K562 (cell line): Measurements from ENCODE around the gene CNPY4. TPM values are rescaled to one million over a fixed set of nuclear protein-coding genes. Genes with fewer than 3 reads are reported as not detected.

Experiments used
- ATAC-seq: fragments of 200-7000 bp; cut with Tn5 transposase; 3 replicates; pipeline ENCODE4 v1.9.1; 2020; ENCODE audit warnings: moderate library complexity
- BruUV-seq: library from RNA; stranded (reverse); fragments of 400-500 nt; replicated peaks from 2 replicates; lab custom pipeline; 2021; lab: Mats Ljungman, UMichigan
- CTCF ChIA-PET: fragments of 300-600 bp; formaldehyde crosslinking; extraction: SDS; loops from one replicate; lab custom pipeline; 2021; ENCODE audit warnings: low intra/inter-chr PET ratio; lab: Yijun Ruan, JAX
- POLR2A ChIA-PET: fragments of 300-600, 350-650 bp; sonication (Branson Sonifier 250); formaldehyde crosslinking; extraction: SDS; loops from one replicate; lab custom pipeline; 2021; ENCODE audit warnings: antibody characterized with exemption, inconsistent platforms; lab: Yijun Ruan, JAX
- DNase-seq, 4 experiments: peaks; one replicate each; pipeline versions ENCODE4 v3.0.0 to v3.0.0-alpha.2; 2011 to 2018; ENCODE audit warnings: low spot score in 3 of 4, mixed read lengths in 3 of 4; ENCODE audit errors: extremely low read depth in 1 of 4
- FAIRE-seq: peaks from 2 replicates; lab custom pipeline; 2011; peaks lifted over from hg19 to GRCh38; lab: Jason Lieb, UNC
- H2AFZ ChIP-seq: 2 replicates; pipeline ENCODE4 v1.6.0; 2011; ENCODE audit warnings: low read depth, low read length, control low read depth, inconsistent platforms
- H3K27ac ChIP-seq: fragments of 200-600 bp; 3 replicates; pipeline ENCODE4 v1.8.0; 2011; ENCODE audit warnings: low read depth, mild to moderate bottlenecking, control low read depth, inconsistent platforms, low read length, moderate library complexity, mixed read lengths; ENCODE audit errors: extremely low read depth
- H3K27me3 ChIP-seq, 2 experiments: fragments of 300-600 bp in 1 of 2; 2 replicates in 1 of 2; 3 replicates in 1 of 2; pipeline versions ENCODE4 v1.6.0 to v1.8.0; 2011; ENCODE audit warnings: inconsistent platforms in 2 of 2, low read length in 2 of 2, mild to moderate bottlenecking in 1 of 2, mixed read lengths in 1 of 2, moderate library complexity in 1 of 2; ENCODE audit not compliant: control insufficient read depth in 2 of 2, insufficient read depth in 2 of 2
- H3K36me3 ChIP-seq: fragments of 300-600 bp; 3 replicates; pipeline ENCODE4 v1.8.0; 2011; ENCODE audit warnings: mild to moderate bottlenecking, low read length, inconsistent platforms; ENCODE audit not compliant: control insufficient read depth, insufficient read depth
- H3K4me1 ChIP-seq, 2 experiments: fragments of 200-600 bp in 1 of 2; replicated peaks in 1 of 2; 2 replicates in 1 of 2; 3 replicates in 1 of 2; pipeline versions ENCODE4 v1.5.1 to v1.8.0; 2011; ENCODE audit warnings: inconsistent platforms in 2 of 2, low read length in 2 of 2, mild to moderate bottlenecking in 1 of 2, mixed read lengths in 1 of 2, moderate library complexity in 1 of 2; ENCODE audit not compliant: control insufficient read depth in 2 of 2, insufficient read depth in 2 of 2
- H3K4me2 ChIP-seq: 2 replicates; pipeline ENCODE4 v1.6.1; 2011; ENCODE audit warnings: low read length, control low read depth, inconsistent platforms, mixed read lengths; ENCODE audit not compliant: insufficient read depth
- H3K4me3 ChIP-seq: fragments of 200-600 bp; sonication (generic), shearing (Covaris generic); 2 replicates; pipeline ENCODE4 v1.5.1; 2016; ENCODE audit warnings: control low read depth, inconsistent platforms
- H3K79me2 ChIP-seq: fragments of 200-600 bp; 3 replicates; pipeline ENCODE4 v1.8.0; 2011; ENCODE audit warnings: low read length, inconsistent platforms; ENCODE audit not compliant: control insufficient read depth, insufficient read depth
- H3K9ac ChIP-seq, 2 experiments: 2 replicates each; pipeline versions ENCODE4 v1.6.0 to v1.6.1; 2011; ENCODE audit warnings: low read depth in 2 of 2, low read length in 2 of 2, control low read depth in 1 of 2, inconsistent platforms in 1 of 2, mild to moderate bottlenecking in 1 of 2, mixed read lengths in 1 of 2; ENCODE audit not compliant: insufficient read depth in 1 of 2
- H3K9me1 ChIP-seq: one replicate; pipeline ENCODE4 v1.6.0; 2011; ENCODE audit warnings: inconsistent platforms, mild to moderate bottlenecking, low read length, moderate library complexity; ENCODE audit not compliant: control insufficient read depth, insufficient read depth
- H3K9me3 ChIP-seq: replicated peaks from 2 replicates; pipeline ENCODE4 v1.5.1; 2011; ENCODE audit warnings: low read depth, low read length, inconsistent platforms; ENCODE audit not compliant: control insufficient read depth, insufficient read depth
- H4K20me1 ChIP-seq: replicated peaks from 2 replicates; pipeline ENCODE4 v1.6.1; 2011; ENCODE audit warnings: low read length, inconsistent platforms, mixed read lengths; ENCODE audit not compliant: control insufficient read depth, insufficient read depth
- ADNP ChIP-seq: fragments of 200-800 bp; sonication (Bioruptor generic); IDR thresholded peaks from 2 replicates; pipeline ENCODE4 v1.6.1; 2016; ENCODE audit warnings: missing genetic modification characterization, missing compliant biosample characterization
- CBX5 ChIP-seq: IDR thresholded peaks from 2 replicates; pipeline ENCODE4 v1.6.1; 2014; ENCODE audit warnings: low read depth, borderline replicate concordance
- EP400 ChIP-seq: fragments of 450-650 bp; IDR thresholded peaks from 2 replicates; pipeline ENCODE4 v1.6.1; 2017; ENCODE audit warnings: antibody characterized with exemption, mild to moderate bottlenecking, moderate library complexity
- GABPB2 ChIP-seq: fragments of 250-450 bp; sonication (Bioruptor Pico); conservative IDR thresholded peaks from 2 replicates; pipeline ENCODE4 v1.5.1; 2021; ENCODE audit warnings: mild to moderate bottlenecking
- HNRNPL ChIP-seq: fragments of 200-400 bp; formaldehyde crosslinking; IDR thresholded peaks from 2 replicates; pipeline ENCODE4 v1.6.1; 2017; ENCODE audit warnings: low read depth, mild to moderate bottlenecking, low read length
- HOMEZ ChIP-seq: fragments of 250-450 bp; sonication (Bioruptor Pico); IDR thresholded peaks from 2 replicates; pipeline ENCODE4 v1.4.0; 2020; ENCODE audit warnings: mild to moderate bottlenecking, moderate library complexity
- KLF16 ChIP-seq: IDR thresholded peaks from 2 replicates; pipeline ENCODE4 v1.6.1; 2016; ENCODE audit warnings: antibody characterized with exemption
- MTA1 ChIP-seq: fragments of 450-650 bp; IDR thresholded peaks from 2 replicates; pipeline ENCODE4 v1.6.1; 2017; ENCODE audit warnings: borderline replicate concordance
- OTX1 ChIP-seq: fragments of 450-650 bp; formaldehyde crosslinking; IDR thresholded peaks from 2 replicates; pipeline ENCODE4 v1.4.0; 2022; ENCODE audit warnings: mild to moderate bottlenecking
- POLR2A ChIP-seq: fragments of 450-650 bp; conservative IDR thresholded peaks from 2 replicates; pipeline ENCODE4 v1.6.1; 2016
- PYGO2 ChIP-seq: fragments of 450-650 bp; IDR thresholded peaks from 2 replicates; pipeline ENCODE4 v1.6.1; 2016; ENCODE audit warnings: mild to moderate bottlenecking, missing genetic modification characterization, moderate library complexity, missing compliant biosample characterization
- RBFOX2 ChIP-seq: fragments of 200-400 bp; formaldehyde crosslinking; IDR thresholded peaks from 2 replicates; pipeline ENCODE4 v1.6.1; 2017; ENCODE audit warnings: low read depth, mild to moderate bottlenecking, low read length, moderate library complexity
- SOX6 ChIP-seq: fragments of 450-650 bp; IDR thresholded peaks from 2 replicates; pipeline ENCODE4 v1.6.1; 2014; ENCODE audit warnings: mild to moderate bottlenecking
- SUPT5H ChIP-seq: fragments of 450-650 bp; IDR thresholded peaks from 2 replicates; pipeline ENCODE4 v1.6.1; 2016
- ZNF253 ChIP-seq: fragments of 250-450 bp; sonication (Bioruptor Pico); conservative IDR thresholded peaks from 2 replicates; pipeline ENCODE4 v1.6.1; 2021; ENCODE audit warnings: mild to moderate bottlenecking
- ZNF316 ChIP-seq: fragments of 450-650 bp; IDR thresholded peaks from 2 replicates; pipeline ENCODE4 v1.6.1; 2016
- WGBS: fragments of 100-300 bp; shearing (Covaris generic); methylation state at CpG from one replicate; pipeline ENCODE4 v1.1.6; 2016; ENCODE audit warnings: low coverage, mixed read lengths; ENCODE audit not compliant: insufficient coverage; ENCODE audit errors: missing lambda C conversion rate; 5-methylcytosine and 5-hydroxymethylcytosine counted together
- in situ Hi-C: fragments of 300-500 bp; cut with MboI; formaldehyde crosslinking; loops from 4 replicates; pipeline ENCODE4 v1.15.0; 2018; ENCODE audit warnings: inconsistent platforms, mixed read lengths
- intact Hi-C: fragments of 100-400 bp; cut with micrococcal nuclease; formaldehyde crosslinking; loops from 2 replicates; pipeline ENCODE4 v1.14.2; 2022
- polyA plus RNA-seq, 8 experiments: library from polyadenylated mRNA; depleted of rRNA in 4 of 8; stranded (reverse) in 5 of 8; unstranded in 3 of 8; fragments of >200 nt; fragmentation: Nextera tagmentation in 2 of 8; fragmentation: Illumina TruSeq in 1 of 8; extraction: Ambion mirVana in 2 of 8; extraction: Trizol in 1 of 8; gene quantifications; 2 replicates each; pipeline versions ENCODE4 v1.2.1 to v1.2.3, GENCODE V29; 2011 to 2014; ENCODE audit warnings: inconsistent platforms in 1 of 8, missing spikeins in 1 of 8
- total RNA-seq, 7 experiments: library from RNA; depleted of rRNA in 6 of 7; stranded (reverse); fragments of >200 nt in 6 of 7; fragmentation: Illumina TruSeq in 2 of 7; extraction: Trizol in 2 of 7; gene quantifications; 2 replicates each; pipeline versions ENCODE4 v1.2.1 to v1.2.3, GENCODE V29; 2011 to 2021; ENCODE audit warnings: low replicate concordance in 1 of 7

CNPY4 gene
- total and polyA plus RNA-seq, 9 of the 15 experiments (the other 6 are each of a cell fraction or from before 2014, with no cell fraction given), result 1.9 to 11.2 (median 7.0) TPM

GRCh38 chr7:100071018-100071723, 48.3 kb upstream of the CNPY4 start (continued):
- peak; percentile 92; the same call in 1 of the 2 replicates for TF ChIP-seq CBX5
- 0 out of 2 replicates have a peak, but pooled peaks have one; percentile 43 for TF ChIP-seq ADNP (tag)
- 0 out of 2 replicates have a peak, but pooled peaks have one; percentile 41 for TF ChIP-seq PYGO2
- peak; percentile 79 for TF ChIP-seq SOX6
- TF ChIP-seq POLR2A, result peak; percentile 67
- TF ChIP-seq SUPT5H, result peak; percentile 56; the same call in 1 of the 2 replicates
- 0 out of 2 replicates have a peak, but pooled peaks have one; percentile 22 for TF ChIP-seq EP400
- 0 out of 2 replicates have a peak, but pooled peaks have one; percentile 26 for TF ChIP-seq MTA1

GRCh38 chr7:100072462-100072861, 47.0 kb upstream of the CNPY4 start:
- H3K9me3 ChIP-seq, result peaks cover 56% of the 10 kb centered on the region
- no peak overlapping the region for H3K4me2 ChIP-seq
- no peak overlapping the region for H3K27ac ChIP-seq
- H3K79me2 ChIP-seq, result peaks cover 10% of the 10 kb centered on the region
- no peaks in the 10 kb centered on the region for H3K9me1 ChIP-seq
- no peaks in the 10 kb centered on the region for H4K20me1 ChIP-seq
- no peak overlapping the region for H2AFZ ChIP-seq
- intact Hi-C loops, result no loop called here
- BruUV-seq, result no TSS peak
- H3K4me3 ChIP-seq, result no peak overlapping the region
- H3K36me3 ChIP-seq, result peaks cover 84% of the 10 kb centered on the region
- no peak overlapping the region for H3K9ac ChIP-seq
- in situ Hi-C loops, result no loop called here
- FAIRE-seq, result no peak
- TF ChIP-seq HOMEZ (CRISPR knock-in tag) (no peak), HNRNPL (no peak), RBFOX2 (0 out of 2 replicates have a peak, but pooled peaks have one; percentile 23), SUPT5H (peak; percentile 41; the same call in 1 of the 2 replicates), KLF16 (no peak), OTX1 (CRISPR knock-in tag) (0 out of 2 replicates have a peak, but pooled peaks have one; percentile 21), GABPB2 (CRISPR knock-in tag) (no peak), ZNF316 (no peak), ZNF253 (CRISPR knock-in tag) (no peak), MTA1 (no peak)
- no peaks in the 10 kb centered on the region for H3K27me3 ChIP-seq
- DNase-seq, result no peak
- WGBS, result over 99% methylated on average over 10 of the region's 10 CpGs
- ChIA-PET POLR2A (interaction anchor here (0.6 to 5.3 kb wide), 4 partner anchors 8 to 273 kb away, joined by 3 to 32 read pairs (median 4); partner anchors contain the start of gene AP4M1), CTCF (no interaction called here)
- H3K4me1 ChIP-seq, result no peaks in the 10 kb centered on the region
- no peak for ATAC-seq
